ENCODE measurements around the gene MORC3.
A peak's percentile ranks its signal among the peaks of the same experiment; 100 is the strongest.
"Not testable (repeated sequence)": the region's sequence is repeated elsewhere in the genome, so short reads cannot be mapped to it uniquely, and the experiment has no call there.

MORC3 gene

DNA sequence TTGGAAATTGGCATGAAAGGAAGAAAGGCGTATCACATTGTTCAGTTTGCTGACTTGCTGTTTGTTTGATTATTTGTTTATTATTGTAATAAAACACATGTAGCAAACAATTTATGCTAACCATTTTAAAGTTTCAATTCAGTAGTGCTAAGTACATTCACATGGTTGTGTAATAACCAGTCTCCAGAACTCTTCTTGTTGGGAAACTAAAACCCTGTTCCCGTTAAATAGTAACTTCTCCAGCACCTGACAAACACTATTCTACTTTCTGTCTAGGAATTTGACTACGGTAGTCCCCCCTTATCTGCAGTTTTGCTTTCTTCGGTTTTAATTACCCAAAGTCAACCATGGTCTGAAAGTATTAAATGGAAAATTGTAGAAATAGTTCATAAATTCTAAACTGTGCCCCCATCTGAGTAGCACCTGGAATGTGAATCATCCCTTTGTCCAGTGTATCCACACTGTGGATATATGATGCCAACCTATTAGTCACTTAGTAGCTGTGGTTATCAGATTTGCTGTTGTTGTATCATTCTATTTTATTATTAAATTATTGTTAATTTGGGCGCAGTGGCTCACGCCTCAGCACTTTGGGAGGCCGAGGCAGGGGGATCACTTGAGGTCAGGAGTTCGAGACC is 5.5 kb downstream of the MORC3 start:
- DNase-seq = no peak

DNA sequence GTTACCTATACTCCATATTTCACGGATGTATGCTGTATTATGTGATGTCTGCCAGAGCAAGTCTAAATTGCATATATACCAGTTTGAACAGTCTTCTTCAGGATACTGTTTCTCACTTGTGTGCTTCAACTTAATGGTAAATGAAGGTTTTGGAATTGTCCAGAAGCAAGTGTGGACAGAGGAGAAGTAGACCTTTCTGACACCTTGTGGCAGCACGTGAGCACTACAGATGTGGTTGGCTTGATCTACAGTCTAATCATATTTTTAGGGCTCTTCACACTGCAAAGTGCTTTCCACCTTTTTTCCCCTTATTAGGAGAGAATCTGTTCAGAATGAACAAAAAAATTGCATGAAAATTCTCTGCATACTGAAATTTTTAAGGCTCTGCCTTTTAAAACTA is 10.9 kb downstream of the MORC3 start:
- DNase-seq = peak in 1 of 2 experiments; percentile 47

DNA sequence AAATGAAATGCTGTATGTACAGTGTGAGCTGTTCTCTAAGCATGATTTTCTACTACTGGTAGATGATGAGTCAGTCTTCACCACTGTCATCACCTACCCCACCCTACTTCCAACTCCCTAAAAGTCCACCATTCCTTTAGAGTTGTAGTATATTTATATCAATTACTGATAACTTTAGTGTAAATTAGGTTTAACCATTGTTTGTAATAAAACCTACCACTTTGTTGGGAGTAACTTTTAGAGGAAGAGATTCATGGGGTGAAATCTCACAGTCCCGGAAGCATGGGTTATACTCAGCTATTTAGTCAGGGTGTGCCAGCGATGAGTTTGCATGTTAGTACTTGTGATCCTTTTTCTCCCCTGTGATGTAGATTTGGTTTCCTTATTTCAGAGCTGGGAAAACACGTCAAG is 17.1 kb downstream of the MORC3 start:
- DNase-seq = no peak

DNA sequence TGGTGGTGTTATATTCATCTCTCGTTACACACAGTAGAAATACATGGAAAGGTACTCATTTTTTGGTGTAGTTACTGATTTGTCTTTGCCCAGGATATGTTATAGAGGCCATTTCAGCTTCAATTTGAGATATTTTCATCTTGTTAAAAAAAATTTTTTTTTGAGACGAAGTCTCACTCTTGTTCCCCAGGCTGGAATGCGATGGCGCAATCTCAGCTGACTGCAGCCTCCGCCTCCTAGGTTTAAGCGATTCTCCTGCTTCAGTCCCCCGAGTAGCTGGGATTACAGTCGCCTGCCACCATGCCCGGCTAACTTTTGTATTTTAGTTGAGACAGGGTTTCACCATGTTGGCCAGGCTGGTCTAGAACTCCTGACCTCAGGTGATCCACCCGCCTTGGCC is 19.0 kb downstream of the MORC3 start:
- no peak for DNase-seq

DNA sequence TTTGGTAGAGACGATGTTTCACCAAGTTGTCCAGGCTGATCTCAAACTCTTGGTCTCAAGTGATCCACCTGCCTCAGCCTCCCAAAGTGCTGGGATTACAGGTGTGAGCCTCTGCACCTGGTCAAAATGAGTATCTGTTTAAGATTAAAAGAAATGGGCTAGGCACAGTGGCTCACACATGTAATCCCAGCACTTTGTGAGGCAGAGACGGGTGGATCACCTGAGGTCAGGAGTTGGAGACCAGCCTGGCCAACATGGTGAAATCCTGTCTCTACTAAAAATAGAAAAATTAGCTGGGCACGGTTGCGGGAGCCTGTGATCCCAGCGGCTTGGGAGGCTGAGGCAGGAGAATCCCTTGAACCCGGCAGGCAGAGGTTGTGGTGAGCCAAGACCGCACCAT is 22.6 kb downstream of the MORC3 start:
- DNase-seq = not testable (repeated sequence)

DNA sequence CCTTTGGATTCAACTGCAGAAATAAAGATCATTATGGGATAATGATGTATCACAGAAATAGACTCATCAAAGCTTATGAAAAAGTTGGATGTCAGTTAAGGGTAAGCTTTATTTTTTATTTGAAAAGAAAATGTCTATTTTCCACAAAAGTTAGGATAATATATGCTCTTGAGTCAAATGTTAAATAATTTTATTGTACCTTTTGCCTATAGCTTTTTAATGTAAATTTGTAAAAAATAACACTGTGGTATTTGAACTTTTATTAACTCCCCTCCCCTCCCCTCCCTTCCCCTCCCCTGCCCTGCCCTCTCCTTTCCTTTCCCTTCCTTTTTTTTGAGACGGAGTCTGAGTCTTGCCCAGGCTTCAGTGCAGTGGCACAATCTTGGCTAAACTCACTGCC is 24.9 kb downstream of the MORC3 start:
- no peak for DNase-seq

DNA sequence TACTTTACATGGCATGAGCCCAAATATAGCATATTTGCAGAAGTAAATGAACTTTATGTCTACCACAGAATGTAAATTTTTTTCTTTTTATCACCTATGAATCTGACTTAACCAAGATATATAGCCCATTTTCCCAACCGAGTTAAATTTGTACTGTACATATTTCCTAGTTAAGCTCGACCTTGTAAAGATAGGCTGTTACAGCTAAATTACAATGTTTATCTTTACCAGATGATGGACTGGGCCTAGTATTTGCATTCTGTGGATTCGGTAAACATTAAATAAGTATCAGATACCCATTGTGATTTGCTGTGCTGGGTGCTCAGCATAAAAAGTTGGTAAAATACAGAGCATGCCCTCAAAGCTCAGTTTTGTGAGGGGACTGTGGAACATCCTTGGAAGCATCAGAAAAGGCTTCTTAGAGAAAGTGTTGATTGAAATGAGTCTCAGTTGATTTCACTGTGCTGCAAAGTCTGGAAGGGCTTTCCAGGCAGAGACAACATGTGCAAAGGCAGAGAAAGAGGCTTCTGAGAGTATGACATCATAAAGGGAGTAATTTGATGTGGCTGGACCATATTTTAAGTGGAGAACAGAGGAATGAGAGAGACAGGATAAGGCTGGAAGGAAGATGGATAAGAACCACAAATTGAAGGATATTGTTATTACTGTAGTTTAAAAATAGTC is 27.4 kb downstream of the MORC3 start:
- no peak for DNase-seq

DNA sequence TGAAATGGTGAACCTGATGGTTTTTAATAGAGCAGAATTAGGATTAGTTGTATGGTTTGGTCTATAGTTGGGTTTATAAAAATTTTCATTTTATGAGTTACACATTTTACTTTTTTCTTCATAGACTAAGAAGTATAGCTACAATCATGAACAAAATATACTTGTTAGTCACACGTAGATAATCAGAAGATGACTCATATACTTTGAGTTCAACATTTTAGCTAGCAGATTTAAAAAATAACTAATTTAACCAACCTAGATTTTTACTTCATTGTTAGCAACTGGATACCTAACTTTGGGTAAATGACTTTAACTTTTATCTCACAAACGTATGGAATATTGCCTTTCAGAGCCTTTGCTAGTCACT is 27.9 kb downstream of the MORC3 start:
- DNase-seq = no peak

DNA sequence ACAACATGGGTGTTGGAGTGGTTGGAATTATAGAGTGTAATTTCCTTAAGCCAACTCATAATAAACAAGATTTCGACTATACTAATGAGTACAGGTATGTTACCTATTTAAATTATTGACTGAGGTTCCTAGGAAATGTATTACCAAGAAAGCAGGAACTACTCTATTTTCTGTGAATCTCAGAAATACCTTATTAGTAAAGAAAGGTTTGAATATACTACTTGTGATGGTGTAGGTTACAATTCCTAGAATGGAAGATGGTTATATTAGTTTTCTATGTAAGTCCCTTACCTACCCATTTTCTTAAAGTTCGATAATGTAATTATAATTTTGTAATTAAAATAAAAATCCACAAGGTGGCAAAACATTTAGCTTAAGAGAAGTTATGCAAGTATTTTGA is 29.3 kb downstream of the MORC3 start:
- DNase-seq = no peak

DNA sequence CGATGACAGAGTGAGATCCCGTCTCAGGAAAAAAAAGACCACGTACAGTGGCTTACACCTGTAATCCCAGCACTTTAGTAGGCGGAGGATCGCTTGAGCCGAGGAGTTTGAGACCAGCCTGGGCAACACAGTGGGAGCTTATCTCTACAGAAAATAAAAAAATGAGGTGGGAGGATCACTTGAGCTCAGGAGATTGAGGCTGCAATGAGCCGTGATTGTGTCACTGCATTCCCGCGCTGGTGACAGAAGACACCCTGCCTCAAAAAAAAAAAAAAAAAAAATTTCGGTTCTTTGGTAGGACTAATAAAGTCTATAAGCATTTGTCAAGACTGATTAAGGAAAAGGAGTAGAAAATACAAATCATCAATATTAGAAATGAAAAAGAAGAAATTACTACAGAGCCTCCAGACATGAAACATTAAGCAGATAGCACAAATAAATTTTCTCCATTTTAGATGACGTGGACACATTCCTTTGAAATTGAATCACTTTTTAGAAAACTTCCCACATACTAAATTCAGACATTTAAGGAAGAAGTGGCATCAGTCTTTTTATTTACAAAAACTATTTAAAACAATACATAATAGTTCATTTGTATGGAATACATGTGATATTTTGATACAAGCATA is 30.4 kb downstream of the MORC3 start:
- DNase-seq = no peak

DNA sequence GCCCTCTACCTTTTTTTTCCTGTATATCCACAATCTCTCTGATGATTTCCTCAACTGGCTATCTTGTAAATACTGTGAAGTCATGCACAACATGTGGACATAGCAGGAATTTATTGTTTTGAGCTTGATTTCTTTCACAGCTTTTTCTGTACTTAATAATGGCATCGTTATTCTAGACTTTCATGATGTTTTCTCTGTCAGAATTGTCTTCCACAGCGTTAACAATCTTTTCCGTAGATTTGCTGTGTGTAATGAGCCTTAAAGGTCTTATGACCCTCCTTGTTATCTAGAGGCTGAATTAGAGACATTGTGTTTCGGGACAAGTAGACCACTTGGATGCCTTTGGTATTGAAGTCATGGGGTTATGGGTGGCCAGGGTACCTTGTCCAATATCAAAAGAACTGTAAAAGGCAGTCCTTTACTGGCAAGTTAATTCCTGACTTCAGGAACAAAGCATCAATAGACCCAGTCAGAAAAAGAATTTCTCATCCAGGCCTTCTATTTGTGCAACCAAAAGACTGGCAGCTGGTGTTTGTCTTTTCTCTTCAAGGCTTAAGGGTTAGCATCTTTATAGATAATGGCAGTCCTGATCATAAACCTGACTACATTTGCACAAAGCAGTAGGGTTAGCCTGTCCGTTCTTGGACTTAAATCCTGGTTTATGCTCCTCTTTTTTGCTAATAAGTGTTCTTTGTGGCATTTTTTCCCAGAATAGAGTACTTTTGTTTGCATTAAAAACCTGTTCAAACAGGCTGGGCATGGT is 35.1 kb downstream of the MORC3 start:
- DNase-seq = no peak

DNA sequence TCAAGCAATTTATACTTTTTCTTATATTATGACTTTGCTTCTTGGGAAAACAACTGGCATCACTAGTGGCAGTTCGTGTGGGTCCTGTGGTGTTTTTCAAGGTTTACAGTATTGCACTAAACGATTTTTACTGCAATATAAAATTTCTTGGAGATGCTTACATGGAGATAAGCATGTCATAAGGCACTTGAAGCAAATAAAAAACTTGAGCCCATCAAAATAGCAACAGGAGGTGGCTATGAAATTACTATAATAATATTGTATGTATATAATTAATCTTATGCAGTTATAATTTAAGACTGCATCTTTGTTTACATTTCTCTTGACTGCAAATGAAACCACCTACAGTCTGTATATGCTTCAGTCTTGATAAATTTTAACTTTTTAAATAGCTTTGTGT is 35.9 kb downstream of the MORC3 start:
- no peak for DNase-seq

DNA sequence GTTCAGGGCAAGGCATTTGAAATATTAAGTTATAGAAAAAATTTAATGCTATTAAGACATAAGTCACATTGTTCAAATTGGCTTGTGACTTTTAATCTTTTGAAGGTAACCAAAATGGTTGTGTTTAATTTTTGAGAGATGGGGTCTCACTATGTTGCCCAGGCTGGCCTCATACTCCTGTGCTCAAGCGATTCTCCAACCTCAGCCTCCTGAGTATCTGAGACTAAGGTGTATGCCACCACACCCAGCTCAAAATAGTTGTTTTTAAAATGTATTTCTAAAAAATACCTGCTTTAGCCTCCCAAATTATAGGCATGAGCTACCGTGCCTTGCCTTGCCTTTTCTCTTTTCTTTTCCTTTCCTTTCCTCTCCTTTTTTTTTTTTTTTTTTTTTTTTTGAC is 39.2 kb downstream of the MORC3 start:
- no peak for DNase-seq

DNA sequence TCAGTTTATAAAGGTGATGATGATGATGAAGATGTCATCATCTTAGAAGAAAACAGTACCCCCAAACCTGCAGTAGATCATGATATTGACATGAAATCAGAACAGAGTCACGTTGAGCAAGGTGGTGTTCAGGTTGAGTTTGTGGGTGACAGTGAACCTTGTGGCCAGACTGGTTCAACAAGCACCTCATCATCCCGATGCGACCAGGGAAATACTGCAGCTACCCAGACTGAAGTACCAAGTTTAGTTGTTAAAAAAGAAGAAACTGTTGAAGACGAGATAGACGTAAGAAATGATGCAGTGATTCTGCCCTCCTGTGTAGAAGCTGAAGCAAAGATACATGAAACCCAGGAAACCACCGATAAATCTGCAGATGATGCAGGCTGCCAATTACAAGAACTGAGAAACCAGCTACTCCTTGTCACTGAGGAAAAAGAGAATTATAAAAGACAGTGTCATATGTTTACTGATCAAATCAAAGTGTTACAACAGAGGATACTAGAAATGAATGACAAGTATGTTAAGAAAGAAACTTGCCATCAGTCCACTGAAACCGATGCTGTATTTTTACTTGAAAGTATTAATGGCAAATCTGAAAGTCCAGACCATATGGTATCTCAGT is 49.2 kb downstream of the MORC3 start:
- no peak for DNase-seq

DNA sequence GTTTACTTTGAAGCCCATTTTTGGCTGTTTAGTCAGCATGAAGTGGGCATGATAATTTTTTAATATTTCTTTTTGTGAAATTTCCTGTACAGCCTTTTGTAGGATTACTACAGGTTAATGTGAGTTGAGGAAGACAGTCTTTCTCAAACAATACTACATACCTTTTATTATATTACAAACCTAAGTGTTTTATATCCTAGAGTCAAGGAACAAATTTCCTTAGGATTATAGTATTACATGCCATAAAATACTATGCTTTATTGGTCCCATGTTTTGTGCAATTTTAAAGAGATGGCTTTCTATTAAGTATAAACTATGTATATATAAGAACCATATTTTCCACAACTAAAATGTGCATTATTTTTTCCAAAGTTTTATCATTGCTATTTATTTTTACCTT is 56.0 kb downstream of the MORC3 start:
- DNase-seq = no peak

DNA sequence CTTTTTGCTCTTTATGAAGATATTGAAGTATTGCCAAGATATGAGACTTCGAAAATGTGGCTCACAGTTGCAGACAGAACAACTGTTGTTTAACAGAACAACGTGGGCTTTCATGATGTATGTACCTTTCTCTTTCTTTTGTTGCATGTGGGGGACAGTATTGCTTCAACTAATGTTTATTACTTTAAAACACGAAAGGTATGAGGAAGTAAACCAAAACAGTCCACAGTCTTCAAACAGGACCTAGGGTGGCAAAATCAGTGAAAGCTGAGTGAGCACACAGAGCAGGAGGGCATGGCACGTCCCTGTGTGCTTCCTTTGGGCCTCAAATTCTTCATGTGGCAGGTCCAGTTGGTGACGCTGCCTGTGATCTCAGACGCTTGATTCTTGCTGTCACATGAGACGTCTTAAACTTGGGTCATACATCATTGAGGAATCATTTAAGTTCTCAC is 57.4 kb downstream of the MORC3 start:
- no peak for DNase-seq

DNA sequence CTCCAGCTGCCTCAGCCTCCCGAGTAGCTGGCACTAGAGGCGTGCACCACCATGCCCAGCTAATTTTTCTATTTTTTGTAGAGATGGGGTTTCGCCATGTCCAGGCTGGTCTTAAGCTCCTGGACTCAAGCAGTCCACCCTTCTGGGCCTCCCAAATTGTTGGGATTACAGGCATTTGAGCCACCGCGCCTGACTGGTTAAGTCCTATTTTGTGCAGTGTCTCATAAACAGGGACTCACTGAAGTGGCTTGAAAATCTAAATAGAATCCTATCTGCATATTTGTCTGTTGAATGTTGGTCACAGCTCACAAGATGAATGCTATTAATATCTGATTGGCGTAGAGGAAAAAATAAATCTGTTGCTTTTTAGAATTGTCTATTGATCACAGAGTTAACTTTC is 59.3 kb downstream of the MORC3 start:
- DNase-seq = no peak

DNA sequence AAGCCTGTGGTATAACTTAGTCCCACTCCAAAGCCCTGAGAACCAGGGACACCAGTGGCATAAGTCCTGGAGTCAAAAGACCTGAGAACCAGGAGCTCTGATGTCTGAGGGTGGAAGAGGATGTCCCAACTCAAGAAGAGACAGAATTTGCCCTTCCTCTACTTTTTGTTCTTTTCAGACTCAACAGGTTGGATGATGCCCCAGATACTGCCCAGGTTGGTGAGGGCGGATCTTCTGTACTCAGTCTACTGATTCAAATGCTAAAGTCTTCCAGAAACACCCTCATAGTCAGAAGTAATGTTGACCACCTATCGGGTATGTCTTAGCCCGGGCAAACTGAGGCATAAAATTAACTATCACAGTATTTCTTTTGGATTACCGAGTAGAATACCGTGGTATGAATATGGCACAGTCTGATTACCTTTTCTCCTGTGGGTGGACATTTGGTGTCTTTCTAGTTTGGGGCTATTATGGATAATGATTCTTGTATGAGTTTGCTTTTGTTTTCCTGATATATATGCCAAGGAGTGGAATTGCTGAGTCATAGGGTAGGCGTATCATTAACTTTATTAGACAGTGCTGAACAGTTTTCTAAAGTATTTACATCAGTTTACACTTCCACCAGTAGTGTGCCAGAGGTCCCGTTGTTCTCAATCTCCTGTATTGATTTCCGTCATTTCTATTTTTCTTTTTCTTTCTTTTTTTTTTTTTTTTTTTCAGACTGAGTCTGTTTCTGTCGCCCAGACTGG is 62.0 kb downstream of the MORC3 start:
- no peak for DNase-seq

DNA sequence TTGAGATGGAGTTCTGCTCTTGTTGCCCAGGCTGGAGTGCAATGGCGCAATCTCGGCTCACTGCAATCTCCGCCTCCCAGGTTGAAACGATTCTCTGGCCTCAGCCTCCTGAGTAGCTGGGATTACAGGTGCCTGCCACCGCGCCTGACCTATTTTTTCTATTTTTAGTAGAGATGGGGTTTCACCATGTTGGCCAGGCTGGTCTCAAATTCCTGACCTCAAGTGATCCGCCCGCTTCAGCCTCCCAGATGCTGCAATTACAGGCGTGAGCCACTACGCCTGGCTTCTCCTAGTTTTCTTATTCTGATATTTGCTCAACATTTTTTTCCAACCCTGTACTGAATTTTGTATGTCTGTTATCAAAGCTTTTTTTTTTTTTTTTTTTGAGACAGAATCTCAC is 62.7 kb downstream of the MORC3 start:
- not testable (repeated sequence) for DNase-seq

DNA sequence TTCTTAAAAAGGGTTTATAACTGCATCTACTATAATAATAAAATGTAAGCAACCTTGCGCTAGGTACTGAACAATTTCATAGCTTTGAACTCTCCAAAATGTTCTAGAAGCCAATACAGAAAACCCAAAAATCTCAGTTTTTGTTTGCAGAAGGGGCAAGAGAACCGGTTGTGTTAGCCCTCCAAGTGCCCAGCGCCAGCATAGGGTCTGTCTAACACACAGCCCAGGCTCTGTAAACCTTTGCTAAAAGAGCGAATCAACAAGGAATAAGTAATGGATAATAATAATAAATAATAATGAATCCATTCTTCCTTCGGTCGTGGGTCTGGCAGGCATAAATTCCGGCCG is 64.9 kb downstream of the MORC3 start:
- DNase-seq = no peak

DNA sequence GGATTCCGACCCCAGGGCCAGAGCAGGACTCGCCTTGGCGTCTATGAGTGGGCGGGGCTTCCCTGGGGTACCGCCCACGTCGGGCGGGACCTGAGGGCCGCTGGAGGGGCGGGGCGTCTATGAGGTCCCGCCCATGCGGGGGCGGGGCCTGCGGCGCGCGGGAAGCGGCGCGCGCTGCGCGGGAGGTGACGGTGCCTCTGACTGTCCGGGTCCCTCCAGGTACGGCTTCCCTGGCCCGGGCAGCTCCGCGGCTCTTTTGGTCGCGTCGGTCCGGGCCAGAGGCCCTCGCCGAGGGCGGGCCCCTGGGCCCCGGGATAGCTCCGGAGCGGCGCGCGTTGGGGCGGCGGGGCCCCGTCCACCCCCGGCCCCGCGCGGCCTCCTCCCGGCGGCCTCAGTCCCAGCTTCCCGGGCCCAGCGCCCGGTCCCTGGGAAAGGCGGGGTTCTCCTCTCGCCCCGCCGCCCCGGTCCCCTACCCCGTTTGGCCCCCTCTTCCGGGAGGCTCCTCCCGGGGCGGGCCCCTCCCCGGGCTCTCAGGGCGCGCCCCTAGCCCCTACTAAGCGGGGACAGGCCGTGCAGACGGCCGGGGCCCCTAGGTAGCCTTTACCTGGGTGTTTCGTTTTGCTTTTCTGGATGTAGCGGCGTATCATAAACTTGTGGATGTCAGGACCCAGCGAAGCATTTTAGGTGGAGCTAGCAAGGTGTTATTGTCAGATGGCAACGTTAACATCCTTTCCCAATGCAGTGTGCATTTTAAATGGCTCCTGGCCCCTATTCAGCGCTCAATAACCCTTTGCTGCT is 65.4 kb downstream of the MORC3 start, which contains the start of gene CHAF1B:
Gene CHAF1B (plus strand): TSS at position 160 of the 798 bp plus-strand sequence. CDS start 745 bp downstream, outside the sequence.
- peak in 1 of 2 experiments; percentile 46 for DNase-seq
